SK-N-MC (cell line): Measurements from ENCODE around the gene AKAP6.

Source experiments
- EZH2 ChIP-seq: fragments of 200-600 bp; sonication (generic); IDR thresholded peaks from one replicate; pipeline ENCODE4 v1.6.1; 2017; ENCODE audit warnings: antibody characterized with exemption
- FOXP2 ChIP-seq: optimal IDR thresholded peaks from 2 replicates; pipeline ENCODE3; 2011; ENCODE audit warnings: mild to moderate bottlenecking, moderate library complexity; ENCODE audit not compliant: insufficient read depth; ENCODE audit errors: extremely low read length, control extremely low read depth
- POLR2AphosphoS5 ChIP-seq: IDR thresholded peaks from 2 replicates; pipeline ENCODE4 v1.6.1; 2012; ENCODE audit warnings: mild to moderate bottlenecking, low read depth, low read length, borderline replicate concordance

- no peak for TF ChIP-seq EZH2
- TF ChIP-seq POLR2AphosphoS5: no peak
- TF ChIP-seq FOXP2: no peak
These were observed 398.7 kb downstream of the AKAP6 start for GRCh38 chr14:32727832-32728231.
